Loucy (cell line): ENCODE measurements around the gene USP47.

Experiments used
- H2AFZ ChIP-seq: fragments of 200-600 bp; sonication (generic); 2 replicates; pipeline ENCODE4 v1.6.0; 2016; ENCODE audit warnings: antibody characterized with exemption, mild to moderate bottlenecking, low read length, moderate library complexity
- H3F3A ChIP-seq: fragments of 200-600 bp; 2 replicates; pipeline ENCODE4 v1.6.0; 2016; ENCODE audit warnings: antibody characterized with exemption, low read depth, mild to moderate bottlenecking
- H3K27me3 ChIP-seq: fragments of 200-600 bp; sonication (generic); 2 replicates; pipeline ENCODE4 v1.6.1; 2014; ENCODE audit warnings: low read length, mild to moderate bottlenecking; ENCODE audit not compliant: insufficient read depth, poor library complexity, severe bottlenecking
- H3K36me3 ChIP-seq: fragments of 200-600 bp; sonication (generic); 2 replicates; pipeline ENCODE4 v1.6.1; 2016; ENCODE audit warnings: low read length; ENCODE audit not compliant: insufficient read depth
- H3K4me1 ChIP-seq: fragments of 200-600 bp; sonication (generic); 2 replicates; pipeline ENCODE4 v1.5.1; 2014; ENCODE audit warnings: low read length, mild to moderate bottlenecking; ENCODE audit not compliant: insufficient read depth, poor library complexity, severe bottlenecking
- H3K4me2 ChIP-seq: fragments of 200-600 bp; sonication (generic); 2 replicates; pipeline ENCODE4 v1.6.0; 2014; ENCODE audit warnings: antibody characterized with exemption, low read length, low read depth, mild to moderate bottlenecking; ENCODE audit not compliant: poor library complexity, severe bottlenecking
- H3K4me3 ChIP-seq: fragments of 200-600 bp; sonication (generic); 2 replicates; pipeline ENCODE4 v1.5.1; 2014; ENCODE audit warnings: low read length, mild to moderate bottlenecking, mixed read lengths; ENCODE audit not compliant: poor library complexity, severe bottlenecking
- H3K79me2 ChIP-seq: fragments of 200-600 bp; sonication (generic); 2 replicates; pipeline ENCODE4 v1.6.1; 2014; ENCODE audit warnings: low read length; ENCODE audit not compliant: insufficient read depth
- H3K9ac ChIP-seq: fragments of 200-600 bp; sonication (generic); 2 replicates; pipeline ENCODE4 v1.6.0; 2014; ENCODE audit warnings: mild to moderate bottlenecking, low read depth, low read length, moderate library complexity; ENCODE audit not compliant: poor library complexity, severe bottlenecking
- H3K9me2 ChIP-seq: fragments of 200-600 bp; sonication (generic); replicated peaks from 2 replicates; pipeline ENCODE4 v1.6.1; 2016; ENCODE audit warnings: low read depth, low read length, mixed read lengths
- H3K9me3 ChIP-seq: fragments of 200-600 bp; sonication (generic); 2 replicates; pipeline ENCODE4 v1.6.1; 2014; ENCODE audit warnings: mild to moderate bottlenecking, antibody characterized with exemption, low read length, low read depth; ENCODE audit not compliant: insufficient read depth
- H4K20me1 ChIP-seq: fragments of 200-600 bp; sonication (generic); 2 replicates; pipeline ENCODE4 v1.6.0; 2014; ENCODE audit warnings: antibody characterized with exemption, low read length, mild to moderate bottlenecking; ENCODE audit not compliant: insufficient read depth, poor library complexity, severe bottlenecking
- EZH2phosphoT487 ChIP-seq: fragments of 200-600 bp; IDR thresholded peaks from 2 replicates; pipeline ENCODE4 v1.6.1; 2018; ENCODE audit warnings: antibody characterized with exemption, mild to moderate bottlenecking, moderate library complexity, borderline replicate concordance
- TF ChIP-seq, protein P1 (sequence below): fragments of 200-600 bp; sonication (generic); conservative IDR thresholded peaks from 2 replicates; pipeline ENCODE4 v1.5.1; 2014; ENCODE audit warnings: mild to moderate bottlenecking, antibody characterized with exemption, low read length

Gene USP47

DNA sequence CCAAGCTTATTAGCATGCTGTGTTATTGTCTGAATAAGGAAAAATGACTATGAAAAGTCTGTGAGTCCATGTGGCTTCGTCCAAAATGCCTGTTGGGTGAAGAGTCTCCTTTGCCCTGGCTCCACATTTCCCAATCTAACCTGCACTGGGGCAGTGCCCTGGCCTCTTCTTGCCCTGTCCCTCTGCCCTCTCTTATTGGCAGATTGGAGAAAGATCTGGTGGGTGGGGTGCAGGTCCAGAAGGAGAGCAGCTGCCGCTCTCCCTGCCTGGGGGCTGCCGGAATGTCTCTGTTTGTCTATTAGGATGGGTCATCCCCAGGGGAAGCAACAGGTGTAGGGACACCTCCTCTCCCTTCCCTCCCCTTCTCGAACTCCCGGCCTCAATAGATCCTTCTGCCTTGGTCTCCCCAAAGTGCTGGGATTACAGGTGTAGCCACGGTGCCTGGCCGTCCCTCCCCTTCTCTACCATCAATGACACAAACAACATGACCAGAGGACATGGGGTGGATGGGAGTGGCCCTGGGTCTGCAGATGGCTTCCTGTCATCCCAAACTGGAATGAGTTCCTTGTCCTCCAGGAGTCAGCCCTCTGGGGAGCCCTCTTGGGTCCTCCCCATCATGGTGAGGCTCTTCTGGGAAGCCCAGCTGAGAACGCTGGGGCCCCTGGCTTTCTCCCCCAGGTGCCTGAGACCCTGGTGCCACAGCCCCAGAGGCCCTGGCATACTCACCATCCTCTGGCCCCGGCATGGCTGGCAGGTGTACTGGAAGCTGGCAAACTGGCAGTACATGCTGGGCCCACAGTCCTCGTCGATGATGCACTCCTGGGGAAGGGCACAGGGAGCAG is 126.1 kb downstream of the USP47 start:
- Histone ChIP-seq H3K27me3 (no peaks in the 10 kb centered on the region), H3K9me2 (no peaks in the 10 kb centered on the region), H3K9ac (no peak overlapping the region), H3K36me3 (no peaks in the 10 kb centered on the region), H2AFZ (no peak overlapping the region), H3K4me1 (no peaks in the 10 kb centered on the region), H3K79me2 (no peaks in the 10 kb centered on the region), H4K20me1 (no peaks in the 10 kb centered on the region), H3K4me2 (no peak overlapping the region), H3K9me3 (no peaks in the 10 kb centered on the region), H3K4me3 (no peak overlapping the region), H3F3A (no peaks in the 10 kb centered on the region)
- TF ChIP-seq EZH2phosphoT487: no peak
- TF ChIP-seq, protein P1, sequence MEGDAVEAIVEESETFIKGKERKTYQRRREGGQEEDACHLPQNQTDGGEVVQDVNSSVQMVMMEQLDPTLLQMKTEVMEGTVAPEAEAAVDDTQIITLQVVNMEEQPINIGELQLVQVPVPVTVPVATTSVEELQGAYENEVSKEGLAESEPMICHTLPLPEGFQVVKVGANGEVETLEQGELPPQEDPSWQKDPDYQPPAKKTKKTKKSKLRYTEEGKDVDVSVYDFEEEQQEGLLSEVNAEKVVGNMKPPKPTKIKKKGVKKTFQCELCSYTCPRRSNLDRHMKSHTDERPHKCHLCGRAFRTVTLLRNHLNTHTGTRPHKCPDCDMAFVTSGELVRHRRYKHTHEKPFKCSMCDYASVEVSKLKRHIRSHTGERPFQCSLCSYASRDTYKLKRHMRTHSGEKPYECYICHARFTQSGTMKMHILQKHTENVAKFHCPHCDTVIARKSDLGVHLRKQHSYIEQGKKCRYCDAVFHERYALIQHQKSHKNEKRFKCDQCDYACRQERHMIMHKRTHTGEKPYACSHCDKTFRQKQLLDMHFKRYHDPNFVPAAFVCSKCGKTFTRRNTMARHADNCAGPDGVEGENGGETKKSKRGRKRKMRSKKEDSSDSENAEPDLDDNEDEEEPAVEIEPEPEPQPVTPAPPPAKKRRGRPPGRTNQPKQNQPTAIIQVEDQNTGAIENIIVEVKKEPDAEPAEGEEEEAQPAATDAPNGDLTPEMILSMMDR: no peak

DNA sequence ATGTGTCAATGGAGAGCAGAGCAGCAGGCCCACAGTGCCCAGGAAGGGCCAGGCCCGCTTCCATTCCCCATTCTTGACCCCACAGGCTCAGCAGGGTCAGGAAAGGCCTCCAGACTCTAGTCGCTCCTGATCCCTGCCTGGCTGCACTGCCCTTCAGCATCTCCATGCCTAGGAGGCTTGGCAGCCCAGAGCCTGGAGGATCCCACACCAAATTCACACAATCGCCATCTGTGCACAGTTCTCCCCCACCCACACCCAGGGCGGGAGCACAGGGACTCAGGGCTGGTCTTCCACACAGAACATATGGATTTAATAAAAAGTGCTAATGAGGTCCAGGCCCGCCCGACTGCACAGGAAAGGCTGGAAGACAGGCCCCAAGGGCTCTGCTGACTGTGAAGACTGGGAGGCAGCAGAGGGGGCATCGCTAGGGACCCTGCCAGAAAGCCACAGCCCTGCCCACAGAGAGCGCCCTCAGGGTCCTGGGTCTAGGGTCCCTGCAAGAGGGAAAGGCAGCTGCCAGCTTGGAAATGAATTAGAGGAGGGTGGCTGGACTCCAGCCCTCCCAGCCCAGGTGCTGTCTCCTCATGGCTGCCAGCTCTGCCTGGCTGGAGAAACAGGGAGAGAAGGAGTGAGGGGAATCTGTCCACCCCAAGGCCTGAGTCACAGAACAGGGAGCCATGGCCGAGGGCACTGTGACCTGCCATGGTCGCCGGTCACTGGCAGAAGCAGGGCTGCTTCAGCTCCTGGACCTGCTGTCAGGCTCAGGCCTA is 126.9 kb downstream of the USP47 start:
- no peaks in the 10 kb centered on the region for H3K9me3 ChIP-seq
- H3K4me1 ChIP-seq: no peaks in the 10 kb centered on the region
- no peak overlapping the region for H3K4me3 ChIP-seq

DNA sequence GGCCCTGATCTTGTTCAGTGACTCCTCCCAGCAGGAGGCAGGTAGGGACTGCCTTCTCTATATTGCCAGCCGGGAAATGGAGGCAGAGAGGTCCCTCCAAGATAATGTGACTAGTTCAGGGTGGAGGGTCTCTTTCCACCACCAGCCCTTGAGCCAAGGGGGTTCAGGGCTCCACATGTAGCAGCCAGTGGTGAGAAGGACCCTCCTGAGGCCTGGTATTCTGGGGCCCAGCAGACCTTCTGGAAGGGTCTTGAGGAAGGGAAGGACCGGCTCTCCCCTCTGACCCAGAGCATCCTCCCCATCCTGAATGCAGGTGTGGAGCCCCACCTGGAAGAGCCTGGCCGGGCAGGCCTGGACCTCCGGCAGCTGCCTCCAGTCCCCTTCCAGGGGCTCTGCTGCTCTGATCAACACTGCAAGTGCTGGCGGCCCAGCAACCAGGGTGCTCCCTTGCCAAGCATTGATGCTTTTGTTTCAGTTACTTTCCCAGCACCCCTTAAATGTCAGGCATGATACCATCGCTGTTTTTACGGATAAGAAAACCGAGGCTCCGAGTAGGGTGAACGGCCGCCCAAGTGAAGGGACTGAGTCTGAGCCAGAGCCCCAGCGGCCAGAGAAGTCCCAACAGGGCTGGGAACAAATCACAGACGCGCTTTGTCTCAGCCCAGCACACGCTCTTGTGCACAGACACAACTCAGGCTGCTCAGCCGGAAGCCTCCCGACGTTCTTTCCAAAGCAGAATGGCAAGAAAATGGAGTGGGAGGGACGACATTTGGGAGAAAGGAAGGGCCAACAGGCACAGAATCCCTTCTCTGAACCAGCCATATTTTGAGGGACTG is 127.8 kb downstream of the USP47 start:
- H3K4me3 ChIP-seq: no peak overlapping the region
- no peaks in the 10 kb centered on the region for H3F3A ChIP-seq
- TF ChIP-seq EZH2phosphoT487: no peak
- TF ChIP-seq, protein P1: no peak
- H3K4me1 ChIP-seq: no peaks in the 10 kb centered on the region
- no peak overlapping the region for H3K4me2 ChIP-seq
- no peaks in the 10 kb centered on the region for H3K79me2 ChIP-seq
- no peaks in the 10 kb centered on the region for H3K9me3 ChIP-seq
- H3K36me3 ChIP-seq: no peaks in the 10 kb centered on the region
- no peak overlapping the region for H3K9ac ChIP-seq
- no peaks in the 10 kb centered on the region for H3K27me3 ChIP-seq
- H2AFZ ChIP-seq: no peak overlapping the region
- no peaks in the 10 kb centered on the region for H3K9me2 ChIP-seq
- H4K20me1 ChIP-seq: no peaks in the 10 kb centered on the region

More for the DNA sequence above, 126.9 kb downstream of the USP47 start:
- no peak overlapping the region for H3K9ac ChIP-seq
- TF ChIP-seq, protein P1: no peak
- no peak for TF ChIP-seq EZH2phosphoT487
- H3F3A ChIP-seq: no peaks in the 10 kb centered on the region
- no peaks in the 10 kb centered on the region for H4K20me1 ChIP-seq
- no peaks in the 10 kb centered on the region for H3K9me2 ChIP-seq
- H3K27me3 ChIP-seq: no peaks in the 10 kb centered on the region
- no peaks in the 10 kb centered on the region for H3K36me3 ChIP-seq
- no peak overlapping the region for H2AFZ ChIP-seq
- no peak overlapping the region for H3K4me2 ChIP-seq
- H3K79me2 ChIP-seq: no peaks in the 10 kb centered on the region
